ENCODE data around the gene SUPT5H. TPM values are rescaled to one million over a fixed set of nuclear protein-coding genes. Genes with fewer than 3 reads are reported as not detected.

Gene SUPT5H
- total RNA-seq, 4 donors from 2014 or later, result 87.6 to 101 (median 91.5) TPM

GRCh38 chr19:39470724-39471339, 25.4 kb downstream of the SUPT5H start:
- Histone ChIP-seq H3K36me3 (peaks cover 93 to 100% (median 99%) of the 10 kb centered on the region in 4 donors), H3K27me3 (no peaks in the 10 kb centered on the region), H3K27ac (replicated peaks in 1 of 4) (no peak overlapping the region), H3K4me1 (peaks cover 0 to 1% (median 0%) of the 10 kb centered on the region in 4 donors), H3K4me3 (no peak overlapping the region), H3K9me3 (no peaks in the 10 kb centered on the region)
- intact Hi-C loops (cut with DNase I), result loop anchor here (5.0 kb wide), 1 partner anchor 61 kb away; the partner anchor contains the start of gene EID2B
- no peak for DNase-seq (ENCODE audit: extremely low spot score)
- TF ChIP-seq POLR2A (IDR thresholded peaks at IDR 0.05; ENCODE audit: low read depth) (no peak), CTCF (IDR thresholded peaks at IDR 0.05) (no peak), EP300 (IDR thresholded peaks at IDR 0.05) (no peak), POLR2AphosphoS5 (IDR thresholded peaks at IDR 0.05) (no peak)
- WGBS, result 94% methylated on average over 3 of the region's 7 CpGs

GRCh38 chr19:39471756-39472536, 26.6 kb downstream of the SUPT5H start:
- Histone ChIP-seq H3K27me3 (no peaks in the 10 kb centered on the region), H3K27ac (replicated peaks in 1 of 4) (no peak overlapping the region), H3K9me3 (no peaks in the 10 kb centered on the region), H3K4me1 (peaks cover 0 to 3% (median 0%) of the 10 kb centered on the region in 4 donors), H3K36me3 (peaks cover 84 to 100% (median 96%) of the 10 kb centered on the region in 4 donors), H3K4me3 (no peak overlapping the region)
- WGBS, result 80% methylated on average over 7 of the region's 8 CpGs
- no peak for DNase-seq (ENCODE audit: extremely low spot score)
- intact Hi-C loops (cut with DNase I), result loop anchor here (5.0 kb wide), 1 partner anchor 60 kb away; the partner anchor contains the start of gene EID2B
- TF ChIP-seq POLR2A (IDR thresholded peaks at IDR 0.05; ENCODE audit: low read depth) (no peak), POLR2AphosphoS5 (IDR thresholded peaks at IDR 0.05) (no peak), CTCF (IDR thresholded peaks at IDR 0.05) (no peak), EP300 (IDR thresholded peaks at IDR 0.05) (no peak)

GRCh38 chr19:39472746-39473442, 27.5 kb downstream of the SUPT5H start:
- WGBS, result 90% methylated on average over 18 of the region's 32 CpGs
- Histone ChIP-seq H3K27me3 (no peaks in the 10 kb centered on the region), H3K4me1 (peaks cover 0 to 3% (median 0%) of the 10 kb centered on the region in 4 donors), H3K4me3 (no peak overlapping the region), H3K9me3 (no peaks in the 10 kb centered on the region), H3K27ac (replicated peaks in 1 of 4) (no peak overlapping the region), H3K36me3 (peaks cover 75 to 94% (median 86%) of the 10 kb centered on the region in 4 donors)
- DNase-seq (ENCODE audit: extremely low spot score), result no peak
- intact Hi-C loops (cut with DNase I), result loop anchor here (5.0 kb wide), 1 partner anchor 59 kb away; the partner anchor contains the start of gene EID2B
- TF ChIP-seq POLR2AphosphoS5 (IDR thresholded peaks at IDR 0.05) (no peak), EP300 (IDR thresholded peaks at IDR 0.05) (no peak), POLR2A (IDR thresholded peaks at IDR 0.05; ENCODE audit: low read depth) (no peak), CTCF (IDR thresholded peaks at IDR 0.05) (no peak)

DNA sequence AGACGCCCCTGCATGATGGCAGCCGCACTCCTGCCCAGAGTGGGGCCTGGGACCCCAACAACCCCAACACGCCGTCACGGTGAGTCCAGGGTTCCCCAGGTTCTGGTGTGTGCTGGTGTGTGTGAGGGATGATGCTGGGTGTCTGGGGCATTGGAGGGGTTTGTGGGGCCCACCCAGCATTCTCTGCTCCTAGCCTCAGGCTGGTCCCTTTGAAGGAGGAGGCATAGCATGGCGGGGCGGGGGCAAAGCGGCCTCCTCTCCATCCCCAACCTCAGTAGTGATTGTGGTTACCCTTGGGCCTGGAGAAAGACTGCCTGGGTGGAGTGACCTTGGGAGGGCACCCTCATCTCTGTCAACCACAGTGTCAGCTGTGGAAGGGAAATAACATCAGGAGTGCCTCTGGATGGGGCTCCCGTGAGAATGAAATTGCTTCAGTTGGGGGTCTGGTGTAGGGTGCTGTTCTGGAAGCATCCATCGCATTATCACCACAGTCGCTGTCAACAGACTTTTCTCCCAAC, 28.1 kb downstream of the SUPT5H start:
- no peak for TF ChIP-seq CTCF (IDR thresholded peaks at IDR 0.05)
- no peak for TF ChIP-seq POLR2AphosphoS5 (IDR thresholded peaks at IDR 0.05)
- TF ChIP-seq POLR2A (IDR thresholded peaks at IDR 0.05; ENCODE audit: low read depth), result no peak
- TF ChIP-seq EP300 (IDR thresholded peaks at IDR 0.05), result no peak
- Histone ChIP-seq H3K27me3 (no peaks in the 10 kb centered on the region), H3K4me1 (peaks cover 0 to 3% (median 0%) of the 10 kb centered on the region in 4 donors), H3K36me3 (peaks cover 69 to 88% (median 80%) of the 10 kb centered on the region in 4 donors), H3K4me3 (no peak overlapping the region), H3K9me3 (no peaks in the 10 kb centered on the region), H3K27ac (replicated peaks in 1 of 4) (no peak overlapping the region)
- intact Hi-C loops (cut with DNase I), result loop anchor here (5.0 kb wide), 1 partner anchor 59 kb away; the partner anchor contains the start of gene EID2B
- DNase-seq (ENCODE audit: extremely low spot score), result no peak
- WGBS, result 91% methylated on average over 7 of the region's 11 CpGs
